Spinal cord (tissue), 10 donors: ENCODE data around the gene ZMPSTE24. TPM values are rescaled to one million over a fixed set of nuclear protein-coding genes. Genes with fewer than 3 reads are reported as not detected.
"Not testable (repeated sequence)": the region's sequence is repeated elsewhere in the genome, so short reads cannot be mapped to it uniquely, and the experiment has no call there.

Experiments
- DNase-seq, 6 donors: peaks; one replicate each; pipeline versions ENCODE4 v3.0.0 to v3.0.0-alpha.2; 2013 to 2015; ENCODE audit warnings: low spot score in 6 of 6, low read depth in 4 of 6
- H3K27ac ChIP-seq: one replicate; pipeline ENCODE4 v1.5.1; 2013; ENCODE audit warnings: low read depth, low read length, control low read depth
- H3K27me3 ChIP-seq: one replicate; pipeline ENCODE4 v1.6.1; 2013; ENCODE audit warnings: low read length; ENCODE audit not compliant: control insufficient read depth, insufficient read depth
- H3K36me3 ChIP-seq: one replicate; pipeline ENCODE4 v1.6.1; 2013; ENCODE audit warnings: low read length; ENCODE audit not compliant: control insufficient read depth, insufficient read depth
- H3K4me1 ChIP-seq: one replicate; pipeline ENCODE4 v1.6.1; 2013; ENCODE audit warnings: low read length; ENCODE audit not compliant: control insufficient read depth, insufficient read depth
- H3K4me3 ChIP-seq: one replicate; pipeline ENCODE4 v1.5.1; 2013; ENCODE audit warnings: low read depth, low read length, control low read depth
- H3K9me3 ChIP-seq: one replicate; pipeline ENCODE4 v1.6.1; 2013; ENCODE audit warnings: low read length; ENCODE audit not compliant: control insufficient read depth, insufficient read depth
- WGBS: methylation state at CpG from one replicate; pipeline ENCODE4 v1.1.5; 2013; ENCODE audit warnings: missing lambda C conversion rate; ENCODE audit not compliant: insufficient coverage; 5-methylcytosine and 5-hydroxymethylcytosine counted together
- polyA plus RNA-seq, 2 donors: library from polyadenylated mRNA; unstranded; fragments of 120-200 nt; gene quantifications; one replicate each; pipeline ENCODE4 v1.2.1, GENCODE V29; 2013; ENCODE audit not compliant: insufficient read length in 2 of 2
- total RNA-seq, 2 donors: library from RNA; depleted of rRNA in 1 of 2; stranded (reverse); fragments of 120-200 nt in 1 of 2; fragments of >200 nt in 1 of 2; gene quantifications; one replicate each; pipeline versions ENCODE4 v1.2.3 to v1.2.4, GENCODE V29; 2013 to 2014
- donor health status: healthy.

ZMPSTE24 gene
- total and polyA plus RNA-seq, 4 donors, result 38.9 to 70.9 (median 42.5) TPM

DNA sequence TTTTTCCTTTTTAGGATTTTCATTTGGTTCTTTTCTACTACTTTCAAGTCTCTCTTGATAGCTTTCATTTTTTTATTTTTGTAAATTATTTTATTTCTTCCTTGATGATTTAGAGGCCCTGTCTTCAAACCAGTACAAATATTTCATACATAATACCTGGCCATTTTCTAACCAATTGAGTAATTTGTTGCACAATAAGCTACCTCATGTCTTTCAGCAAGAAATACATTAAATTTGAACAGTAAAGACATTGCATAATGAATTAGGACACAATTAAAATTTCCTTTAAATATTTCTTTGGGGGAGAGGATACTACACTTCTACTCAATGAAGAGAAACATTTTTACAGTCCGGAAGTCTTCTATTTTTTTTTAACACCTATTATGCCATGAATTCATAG, 74.7 kb downstream of the ZMPSTE24 start:
- no peak for DNase-seq
- no CpG with 5 or more reads among the region's 1 CpG for WGBS
- Histone ChIP-seq H3K4me1 (no peaks in the 10 kb centered on the region), H3K9me3 (no peaks in the 10 kb centered on the region), H3K36me3 (no peaks in the 10 kb centered on the region), H3K27me3 (no peaks in the 10 kb centered on the region), H3K4me3 (no peak overlapping the region), H3K27ac (no peak overlapping the region)

GRCh38 chr1:40337443-40337842, 79.4 kb downstream of the ZMPSTE24 start:
- no peak for DNase-seq
- no peak overlapping the region for H3K27ac ChIP-seq
- H3K4me3 ChIP-seq, result no peak overlapping the region
- 100% methylated on average over 1 of the region's 8 CpGs for WGBS
- no peaks in the 10 kb centered on the region for H3K9me3 ChIP-seq
- peaks cover 9% of the 10 kb centered on the region for H3K27me3 ChIP-seq
- no peaks in the 10 kb centered on the region for H3K36me3 ChIP-seq
- H3K4me1 ChIP-seq, result peaks cover 4% of the 10 kb centered on the region

DNA sequence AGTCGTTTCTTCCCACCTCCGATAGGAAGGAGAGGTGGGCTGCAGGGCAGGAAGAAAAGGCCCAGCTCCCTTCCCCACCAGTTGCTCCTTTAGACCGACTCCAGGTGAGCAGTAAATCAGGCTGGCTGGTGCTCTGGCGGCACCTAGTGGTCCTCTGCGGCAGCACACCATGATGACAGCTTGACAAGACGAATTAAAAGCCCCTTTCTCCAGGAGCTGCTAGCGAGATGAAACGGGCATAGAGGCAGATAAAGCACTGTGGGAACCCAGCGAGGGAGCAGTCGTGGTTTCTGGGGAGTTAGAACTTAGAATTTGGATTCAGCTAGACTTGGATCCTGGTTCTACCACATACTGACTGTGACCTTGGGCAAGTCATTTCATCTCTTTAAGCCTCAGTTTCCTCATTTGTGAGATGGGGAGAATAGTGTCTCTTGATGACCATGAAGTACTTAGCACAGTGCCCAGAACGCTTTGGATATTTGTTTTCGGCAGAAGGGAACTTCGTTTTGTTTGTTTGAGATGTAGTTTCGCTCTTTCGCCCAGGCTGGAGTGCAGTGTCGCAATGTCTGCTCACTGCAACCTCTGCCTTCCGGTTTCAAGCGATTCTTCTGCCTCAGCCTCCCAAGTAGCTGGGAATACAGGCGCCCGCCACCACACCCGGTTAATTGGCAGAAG, 80.8 kb downstream of the ZMPSTE24 start:
- 34% methylated on average over 16 of the region's 21 CpGs for WGBS
- Histone ChIP-seq H3K9me3 (no peaks in the 10 kb centered on the region), H3K36me3 (no peaks in the 10 kb centered on the region), H3K27me3 (peaks cover 9% of the 10 kb centered on the region), H3K4me3 (no peak overlapping the region), H3K4me1 (peaks cover 4% of the 10 kb centered on the region), H3K27ac (no peak overlapping the region)
- DNase-seq, result peak; percentile 31 to 93 (median 67)

DNA sequence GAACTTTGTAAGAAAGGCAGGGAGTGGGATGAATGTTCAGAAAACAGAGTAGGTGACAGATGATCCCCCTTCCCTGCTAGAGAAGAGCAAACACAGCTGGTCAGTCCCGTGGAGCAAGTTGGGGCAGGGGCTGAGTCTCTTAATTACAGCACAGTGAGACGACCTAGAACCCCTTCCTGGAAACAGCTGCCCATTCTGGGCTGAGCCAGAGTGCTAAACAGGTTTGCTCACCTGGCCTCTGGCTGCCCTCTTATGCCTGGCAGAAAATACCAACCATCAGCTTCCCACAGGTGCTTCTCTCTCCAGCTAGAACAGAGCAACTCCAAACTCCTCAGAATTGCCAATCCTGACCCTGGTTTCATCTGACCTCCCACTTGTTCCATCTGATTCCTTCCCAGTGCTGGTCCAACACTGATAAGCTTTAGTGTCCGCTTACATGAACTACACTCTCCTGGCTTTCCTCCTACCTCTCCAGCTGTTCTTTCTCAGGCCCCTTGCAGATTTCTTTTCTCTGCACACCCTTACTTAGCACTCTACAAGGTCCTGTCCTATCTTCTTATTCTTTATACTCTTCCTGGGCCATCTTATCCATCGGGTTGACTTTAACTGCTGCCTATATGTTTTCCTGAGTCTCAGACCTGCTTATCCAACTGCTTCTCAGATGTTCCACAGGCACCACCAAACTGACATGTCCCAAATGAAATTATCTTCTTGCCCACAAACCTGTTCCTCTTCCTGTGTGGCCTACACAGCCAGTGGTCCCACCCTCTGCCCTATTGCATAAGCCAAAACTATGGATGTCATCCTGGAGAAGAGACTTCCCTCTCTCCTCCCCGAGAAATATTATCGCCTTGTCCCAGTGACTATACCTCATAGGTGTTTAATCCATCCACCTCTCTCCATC, 81.6 kb downstream of the ZMPSTE24 start:
- no peaks in the 10 kb centered on the region for H3K36me3 ChIP-seq
- H3K4me1 ChIP-seq, result peaks cover 4% of the 10 kb centered on the region
- no peak overlapping the region for H3K4me3 ChIP-seq
- no peaks in the 10 kb centered on the region for H3K9me3 ChIP-seq
- peaks cover 9% of the 10 kb centered on the region for H3K27me3 ChIP-seq
- no peak overlapping the region for H3K27ac ChIP-seq
- WGBS, result 78% methylated on average over 5 of the region's 6 CpGs
- DNase-seq, result no peak

DNA sequence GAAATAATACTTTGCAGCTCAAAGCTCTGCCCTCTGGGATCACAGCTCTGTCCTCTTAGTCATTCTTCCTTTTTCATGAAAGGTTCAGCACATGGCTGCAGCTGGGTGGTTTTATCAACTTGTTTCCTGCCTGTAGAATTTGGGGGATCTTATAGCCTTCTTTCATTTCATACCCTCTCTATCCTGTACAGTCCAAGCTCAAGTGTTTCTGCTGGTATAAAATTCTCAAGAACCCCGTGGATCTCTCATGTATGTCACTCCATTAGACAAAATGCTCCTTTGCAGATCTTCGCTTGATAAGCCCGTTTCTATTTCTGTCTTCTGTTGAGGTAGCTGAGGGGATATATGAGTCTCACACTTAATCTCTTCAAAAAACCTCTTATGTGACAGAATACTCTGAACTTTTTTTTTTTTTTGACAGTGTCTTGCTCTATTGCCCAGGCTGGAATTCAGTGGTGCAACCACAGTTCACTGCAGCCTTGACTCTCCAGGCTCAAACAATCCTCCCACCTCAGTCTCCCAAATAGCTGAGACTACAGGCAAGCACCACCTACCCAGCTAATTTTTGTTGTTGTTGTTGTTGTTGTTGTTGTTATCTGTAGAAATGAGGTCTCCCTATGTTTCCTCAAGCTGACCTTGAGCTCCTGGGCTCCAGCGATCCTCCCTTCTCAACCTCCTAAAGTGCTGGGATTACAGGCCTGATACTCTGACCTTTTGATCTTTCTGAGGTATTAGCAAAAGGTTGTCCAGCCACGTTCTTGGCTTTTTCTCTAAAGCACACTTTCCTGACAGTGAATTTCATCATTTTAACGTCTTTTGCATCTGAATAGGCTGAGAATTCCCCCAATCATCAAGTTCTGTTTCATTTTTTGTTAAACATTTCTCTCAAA, 83.7 kb downstream of the ZMPSTE24 start:
- no peak for DNase-seq
- Histone ChIP-seq H3K9me3 (no peaks in the 10 kb centered on the region), H3K36me3 (no peaks in the 10 kb centered on the region), H3K4me1 (peaks cover 4% of the 10 kb centered on the region), H3K27ac (no peak overlapping the region), H3K4me3 (no peak overlapping the region), H3K27me3 (peaks cover 9% of the 10 kb centered on the region)
- 56% methylated on average over 3 of the region's 6 CpGs for WGBS

DNA sequence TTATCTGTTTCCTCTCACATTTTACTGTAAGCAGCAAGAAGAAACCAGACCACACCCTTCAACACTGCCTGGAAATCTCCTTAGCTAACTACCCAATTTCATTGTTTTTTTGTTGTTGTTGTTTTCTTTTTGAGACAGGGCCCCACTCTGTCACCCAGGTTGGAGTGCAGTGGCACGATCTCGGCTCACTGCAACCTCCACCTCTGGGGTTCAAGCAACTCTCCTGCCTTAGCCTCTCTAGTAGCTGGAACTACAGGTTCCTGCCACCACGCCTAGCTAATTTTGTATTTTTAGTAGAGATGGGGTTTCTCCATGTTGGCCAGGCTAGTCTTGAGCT, 84.3 kb downstream of the ZMPSTE24 start:
- not testable (repeated sequence) for DNase-seq, H3K27ac ChIP-seq, H3K9me3 ChIP-seq, H3K36me3 ChIP-seq, H3K27me3 ChIP-seq, H3K4me3 ChIP-seq, H3K4me1 ChIP-seq
- no CpG with 5 or more reads among the region's 3 CpGs for WGBS

Other genes starting within 250 kb of the ZMPSTE24 start
- 100 to 1,000 TPM; 177 to 201 TPM for gene CAP1, start 217.5 kb upstream of the ZMPSTE24 start, total RNA-seq
- 100 to 1,000 TPM; 157 to 170 TPM for gene CAP1, start 217.5 kb upstream of the ZMPSTE24 start, polyA plus RNA-seq
- gene PPT1, start 161.0 kb upstream of the ZMPSTE24 start, total RNA-seq, result 100 to 1,000 TPM in 1 of 2 donors, 10 to 100 TPM in 1; 87.4 to 115 TPM
- 100 to 1,000 TPM; 114 to 124 TPM for gene PPT1, start 161.0 kb upstream of the ZMPSTE24 start, polyA plus RNA-seq
- gene RLF, start 96.8 kb upstream of the ZMPSTE24 start, total RNA-seq, result 10 to 100 TPM; 35.8 to 65.1 TPM
- 10 to 100 TPM; 17.2 to 21.3 TPM for gene RLF, start 96.8 kb upstream of the ZMPSTE24 start, polyA plus RNA-seq
- not detected for gene TMCO2, start 10.3 kb upstream of the ZMPSTE24 start, total RNA-seq
- gene TMCO2, start 10.3 kb upstream of the ZMPSTE24 start, polyA plus RNA-seq, result not detected
- gene COL9A2, start 59.0 kb downstream of the ZMPSTE24 start, total RNA-seq, result 10 to 100 TPM; 14.1 to 38.9 TPM
- gene COL9A2, start 59.0 kb downstream of the ZMPSTE24 start, polyA plus RNA-seq, result 10 to 100 TPM; 58.1 to 80.3 TPM
- 10 to 100 TPM; 34.5 to 43.9 TPM for gene SMAP2, start 115.5 kb downstream of the ZMPSTE24 start, total RNA-seq
- gene SMAP2, start 115.5 kb downstream of the ZMPSTE24 start, polyA plus RNA-seq, result 10 to 100 TPM; 65.2 to 77.5 TPM
- gene ZFP69B, start 192.2 kb downstream of the ZMPSTE24 start, total RNA-seq, result 10 to 100 TPM in 1 of 2 donors, 1 to 10 TPM in 1; 8.6 to 10.7 TPM
- gene ZFP69B, start 192.2 kb downstream of the ZMPSTE24 start, polyA plus RNA-seq, result 10 to 100 TPM; 10.3 to 11.5 TPM
- 1 to 10 TPM; 7.1 to 7.8 TPM for gene ZFP69, start 219.1 kb downstream of the ZMPSTE24 start, total RNA-seq
- 10 to 100 TPM; 12.4 to 13.9 TPM for gene ZFP69, start 219.1 kb downstream of the ZMPSTE24 start, polyA plus RNA-seq